Activated CD8-positive, alpha-beta T cell treated with anti-CD3 and anti-CD28 coated beads for 36 hours (primary cell): ENCODE measurements around the gene INSIG2. TPM values are rescaled to one million over a fixed set of nuclear protein-coding genes. Genes with fewer than 3 reads are reported as not detected.

Experiments
- ATAC-seq: fragments of 200-7000 bp; cut with Tn5 transposase; one replicate; pipeline ENCODE4 v1.10.0; 2021; ENCODE audit warnings: mild to moderate bottlenecking, moderate library complexity
- CTCF ChIA-PET: fragments of 350-600 bp; sonication (Branson Sonifier 250); formaldehyde crosslinking; loops from one replicate; lab custom pipeline; 2021; ENCODE audit warnings: antibody characterized with exemption; lab: Charles Lee
- POLR2A ChIA-PET: fragments of 350-600 bp; sonication (Branson Sonifier 250); formaldehyde crosslinking; loops from one replicate; lab custom pipeline; 2021; ENCODE audit warnings: antibody characterized with exemption; lab: Charles Lee
- DNase-seq: peaks from one replicate; pipeline ENCODE4 v3.0.0-alpha.2; 2020
- H3K27ac Mint-ChIP-seq: one replicate; pipeline ENCODE4 v1.8.0; 2021; ENCODE audit warnings: mild to moderate bottlenecking, mixed read lengths
- H3K27me3 Mint-ChIP-seq: one replicate; pipeline ENCODE4 v1.8.0; 2021; ENCODE audit warnings: mixed read lengths
- H3K36me3 Mint-ChIP-seq: one replicate; pipeline ENCODE4 v1.8.0; 2021; ENCODE audit warnings: low read depth, mixed read lengths
- H3K4me1 Mint-ChIP-seq: one replicate; pipeline ENCODE4 v1.8.0; 2021; ENCODE audit warnings: low read depth, mixed read lengths
- H3K4me3 Mint-ChIP-seq: one replicate; pipeline ENCODE4 v1.8.0; 2021; ENCODE audit warnings: mild to moderate bottlenecking, moderate library complexity, mixed read lengths
- H3K9me3 Mint-ChIP-seq: one replicate; pipeline ENCODE4 v1.8.0; 2021; ENCODE audit warnings: mixed read lengths
- CTCF ChIP-seq: fragments of 200-600 bp; IDR thresholded peaks from one replicate; pipeline ENCODE4 v1.8.0; 2022; ENCODE audit warnings: antibody characterized with exemption, mild to moderate bottlenecking
- intact Hi-C: fragments of 100-400 bp; cut with micrococcal nuclease; formaldehyde crosslinking; loops from one replicate; pipeline ENCODE4 v1.10.0; 2022
- total RNA-seq, 2 experiments: library from RNA; stranded (reverse); gene quantifications; one replicate each; pipeline ENCODE4 v1.2.3, GENCODE V29; 2021

The INSIG2 gene
- 100 to 1,000 TPM in 1 of 2 experiments, 10 to 100 TPM in 1; 87.2 to 104 TPM for total RNA-seq

GRCh38 chr2:118088051-118089024 is at the start of gene INSIG2:
TSS of gene INSIG2 (plus strand) at chr2:118088471. CDS start at chr2:118096557, 8,086 bp downstream.
- peak; percentile 35 for TF ChIP-seq CTCF
- Mint-ChIP-seq H3K27me3 (peaks cover 4% of the 10 kb centered on the region), H3K27ac (peak within 1 kb of the TSS; percentile 92), H3K4me1 (peaks cover 28% of the 10 kb centered on the region), H3K36me3 (peaks cover 18% of the 10 kb centered on the region), H3K4me3 (peak within 1 kb of the TSS; percentile 67), H3K9me3 (no peaks in the 10 kb centered on the region)
- intact Hi-C loops, result loop anchor here (5.0 kb wide), 1 partner anchor 66 kb away; no protein-coding TSS in a partner anchor
- DNase-seq, result peak; percentile 99
- ATAC-seq, result peak; percentile 94
- CTCF ChIA-PET, result interaction anchor here (0.6 to 2.2 kb wide), 5 partner anchors 17 to 92 kb away, joined by 3 to 8 read pairs (median 4); no protein-coding TSS in a partner anchor
- POLR2A ChIA-PET, result interaction anchor here (0.7 to 1.5 kb wide), 4 partner anchors 10 to 98 kb away, joined by 3 to 4 read pairs (median 4); no protein-coding TSS in a partner anchor

- H3K4me3 Mint-ChIP-seq, result no peak overlapping the region
- H3K36me3 Mint-ChIP-seq, result peaks cover 2% of the 10 kb centered on the region
- no peak for TF ChIP-seq CTCF
- no peak for DNase-seq
- peaks cover 33% of the 10 kb centered on the region for H3K27me3 Mint-ChIP-seq
- H3K9me3 Mint-ChIP-seq, result peaks cover 5% of the 10 kb centered on the region
- no peak for ATAC-seq
- POLR2A ChIA-PET, result no interaction called here
- CTCF ChIA-PET, result interaction anchor here (0.8 to 1.5 kb wide), 3 partner anchors 8 to 815 kb away, joined by 3 to 8 read pairs (median 4); no protein-coding TSS in a partner anchor
- no peak overlapping the region for H3K27ac Mint-ChIP-seq
- intact Hi-C loops, result loop anchor here (10.0 kb wide), 1 partner anchor 144 kb away; no protein-coding TSS in a partner anchor
- H3K4me1 Mint-ChIP-seq, result no peaks in the 10 kb centered on the region
Measured at GRCh38 chr2:118040891-118041290, 47.4 kb upstream of the INSIG2 start.

GRCh38 chr2:118044103-118044716 is 44.1 kb upstream of the INSIG2 start:
- H3K27ac Mint-ChIP-seq, result no peak overlapping the region
- H3K4me3 Mint-ChIP-seq, result no peak overlapping the region
- intact Hi-C loops, result loop anchor here (10.0 kb wide), 1 partner anchor 141 kb away; no protein-coding TSS in a partner anchor
- H3K36me3 Mint-ChIP-seq, result no peaks in the 10 kb centered on the region
- H3K9me3 Mint-ChIP-seq, result no peaks in the 10 kb centered on the region
- H3K27me3 Mint-ChIP-seq, result peaks cover 37% of the 10 kb centered on the region
- ChIA-PET CTCF (interaction anchor here (1.5 to 3.3 kb wide), 2 partner anchors 12 to 41 kb away, joined by 3 to 14 read pairs; no protein-coding TSS in a partner anchor), POLR2A (no interaction called here)
- peaks cover 2% of the 10 kb centered on the region for H3K4me1 Mint-ChIP-seq
- no peak for DNase-seq
- no peak for TF ChIP-seq CTCF
- no peak for ATAC-seq

- peaks cover 34% of the 10 kb centered on the region for H3K27me3 Mint-ChIP-seq
- POLR2A ChIA-PET, result no interaction called here
- TF ChIP-seq CTCF, result no peak
Measured at GRCh38 chr2:118044854-118045253, 43.4 kb upstream of the INSIG2 start.

More at GRCh38 chr2:118044854-118045253, 43.4 kb upstream of the INSIG2 start:
- Mint-ChIP-seq H3K4me1 (peaks cover 2% of the 10 kb centered on the region), H3K27ac (no peak overlapping the region), H3K9me3 (no peaks in the 10 kb centered on the region), H3K4me3 (no peak overlapping the region), H3K36me3 (no peaks in the 10 kb centered on the region)
- intact Hi-C loops, result loop anchor here (5.0 to 10.0 kb wide), 2 partner anchors 140 to 812 kb away; no protein-coding TSS in a partner anchor
- peak; percentile 49 for ATAC-seq
- CTCF ChIA-PET, result interaction anchor here (1.5 to 3.3 kb wide), 2 partner anchors 12 to 42 kb away, joined by 3 to 14 read pairs; no protein-coding TSS in a partner anchor
- DNase-seq, result no peak
